Epithelial cell of prostate (primary cell): Measurements from ENCODE around the gene BEST4.
"Not testable (repeated sequence)": the region's sequence is repeated elsewhere in the genome, so short reads cannot be mapped to it uniquely, and the experiment has no call there.

Experiments used
- DNase-seq: peaks from one replicate; pipeline ENCODE4 v3.0.0-alpha.2; 2011; ENCODE audit warnings: low read depth, low spot score
- H3K27ac ChIP-seq: fragments of 450-650 bp; 2 replicates; pipeline ENCODE4 v1.5.1; 2017; ENCODE audit warnings: mild to moderate bottlenecking

BEST4 gene

DNA sequence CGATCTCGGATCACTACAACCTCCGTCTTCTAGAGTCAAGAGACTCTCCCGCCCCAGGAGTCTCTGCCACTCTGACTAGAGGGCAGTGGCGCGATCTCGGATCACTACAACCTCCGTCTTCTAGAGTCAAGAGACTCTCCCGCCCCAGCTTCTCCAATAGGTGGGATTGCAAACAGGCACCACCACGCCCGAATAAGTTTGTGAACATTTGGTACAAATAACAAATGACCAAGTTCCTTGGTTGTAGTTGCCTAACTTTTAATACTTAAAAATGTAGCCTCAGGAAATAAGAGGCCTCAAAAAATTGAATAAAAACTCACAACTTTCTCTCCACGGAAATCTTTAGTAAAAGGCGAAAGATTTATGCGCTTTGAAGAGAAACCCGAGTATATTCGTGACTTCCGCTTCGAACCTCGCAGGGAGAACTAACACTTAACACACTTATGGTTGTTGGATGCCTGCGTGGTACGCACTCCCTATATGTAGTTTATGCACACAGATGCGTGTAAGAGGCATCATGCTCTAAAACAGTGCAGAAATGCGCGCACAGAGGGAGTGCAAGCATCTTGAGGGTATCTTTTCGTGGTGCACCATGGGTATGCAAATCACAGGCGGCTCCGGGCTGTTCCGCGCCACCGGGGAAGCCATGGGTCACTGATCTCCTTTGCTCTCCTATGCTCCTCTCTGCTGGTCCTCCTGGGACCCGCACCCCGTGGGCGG is 31.8 kb upstream of the BEST4 start:
- DNase-seq: peak; percentile 88
- peak overlapping the region; percentile 79 for H3K27ac ChIP-seq

DNA sequence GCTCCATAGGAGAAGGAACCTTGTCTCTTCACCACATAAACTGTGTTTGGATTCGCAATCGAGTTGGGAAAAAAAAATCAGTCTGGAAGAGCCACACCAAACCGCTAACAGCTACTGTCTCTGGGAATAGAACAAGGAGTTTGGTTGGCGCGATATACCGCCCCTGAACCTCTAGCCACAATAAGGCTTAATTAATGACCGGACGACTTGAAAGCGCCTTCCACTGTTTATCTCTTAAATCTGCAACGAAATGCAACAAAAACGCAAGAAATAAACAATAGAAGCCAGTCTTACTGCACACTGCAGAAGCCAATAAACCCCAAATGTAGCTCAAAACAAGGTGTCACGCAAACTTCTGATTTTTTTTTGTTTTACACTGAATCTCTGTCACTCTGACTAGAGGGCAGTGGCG is 31.2 kb upstream of the BEST4 start:
- no peak for DNase-seq
- H3K27ac ChIP-seq: peak overlapping the region; percentile 79

- H3K27ac ChIP-seq: peak overlapping the region; percentile 79
- no peak for DNase-seq
Observed at GRCh38 chr1:44817771-44818495, 30.0 kb upstream of the BEST4 start.

- peak; percentile 43 for DNase-seq
- peak overlapping the region; percentile 11 for H3K27ac ChIP-seq
Observed at GRCh38 chr1:44817307-44817706, 29.3 kb upstream of the BEST4 start.

DNA sequence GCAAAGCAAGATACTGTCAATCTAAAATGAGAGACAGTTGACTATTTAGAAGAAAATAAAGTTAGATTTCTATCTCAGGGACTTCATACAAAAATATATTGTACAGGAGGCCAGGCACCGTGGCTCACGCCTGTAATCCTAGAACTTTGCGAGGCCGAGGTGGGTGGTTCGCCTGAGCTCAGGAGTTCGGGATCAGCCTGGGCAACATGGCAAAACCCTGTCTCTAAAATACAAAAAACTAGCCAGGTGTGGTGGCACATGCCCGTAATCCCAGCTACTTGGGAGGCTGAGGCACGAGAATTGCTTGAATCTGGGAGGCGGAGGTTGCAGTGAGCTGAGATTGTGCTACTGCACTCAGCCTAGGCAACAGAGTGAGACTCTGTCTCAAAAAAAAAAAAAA is 28.0 kb upstream of the BEST4 start:
- H3K27ac ChIP-seq: peak overlapping the region; percentile 62
- DNase-seq: not testable (repeated sequence)

DNA sequence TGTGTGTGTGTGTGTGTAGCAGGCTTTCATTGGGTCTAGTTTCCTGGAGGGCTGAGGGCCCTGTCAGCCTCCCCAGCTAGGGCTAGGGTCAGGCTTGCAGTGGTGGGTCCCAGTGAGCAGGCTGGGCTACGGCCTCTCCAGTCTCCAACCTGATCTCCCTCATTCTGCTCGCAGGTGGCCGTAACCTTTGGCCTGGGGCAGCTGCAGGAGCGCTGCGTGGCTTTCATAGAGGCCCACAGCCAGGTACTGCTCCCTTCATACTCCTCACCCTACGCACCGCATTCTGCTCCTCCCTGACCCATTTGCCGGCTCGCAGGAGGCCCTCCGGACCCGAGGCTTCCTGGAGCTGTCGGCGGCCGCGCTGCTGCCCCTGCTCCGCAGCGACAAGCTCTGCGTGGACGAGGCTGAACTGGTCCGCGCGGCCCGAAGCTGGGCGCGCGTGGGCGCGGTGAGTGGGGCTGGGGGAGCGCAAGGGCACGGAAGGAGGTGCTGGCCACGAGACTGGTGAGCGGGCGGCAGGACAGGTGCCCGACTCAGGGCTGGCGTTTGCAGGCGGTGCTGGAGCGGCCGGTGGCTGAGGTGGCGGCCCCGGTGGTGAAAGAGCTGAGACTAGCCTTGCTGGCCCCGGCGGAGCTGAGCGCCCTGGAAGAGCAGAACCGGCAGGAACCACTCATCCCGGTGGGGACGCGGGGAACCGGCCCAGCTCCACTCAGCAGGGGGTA is 25.0 kb upstream of the BEST4 start:
- DNase-seq: no peak

GRCh38 chr1:44811234-44811633 is 23.3 kb upstream of the BEST4 start:
- no peak for DNase-seq

More for the DNA sequence above, 25.0 kb upstream of the BEST4 start:
- peak overlapping the region; percentile 62 for H3K27ac ChIP-seq

DNA sequence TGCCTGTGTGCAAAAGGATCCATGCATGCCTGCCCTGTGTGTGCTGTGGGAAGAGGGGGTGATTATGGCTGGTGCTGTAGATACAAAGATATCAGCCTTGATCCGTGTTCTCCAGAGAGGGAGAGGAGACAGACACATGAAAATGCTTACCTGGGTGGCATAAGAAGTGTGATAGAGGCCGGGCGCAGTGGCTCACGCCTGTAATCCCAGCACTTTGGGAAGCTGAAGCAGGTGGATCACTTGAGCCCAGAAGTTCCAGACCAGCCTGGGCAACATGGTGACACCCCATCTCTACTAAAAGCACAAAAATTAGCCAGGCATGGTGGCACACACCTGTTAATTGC is 22.8 kb upstream of the BEST4 start:
- H3K27ac ChIP-seq: peak overlapping the region; percentile 97
- not testable (repeated sequence) for DNase-seq

More at GRCh38 chr1:44811234-44811633, 23.3 kb upstream of the BEST4 start:
- H3K27ac ChIP-seq: peak overlapping the region; percentile 97

- DNase-seq: no peak
- peak overlapping the region; percentile 97 for H3K27ac ChIP-seq
Observed at GRCh38 chr1:44810101-44810761, 22.3 kb upstream of the BEST4 start.

DNA sequence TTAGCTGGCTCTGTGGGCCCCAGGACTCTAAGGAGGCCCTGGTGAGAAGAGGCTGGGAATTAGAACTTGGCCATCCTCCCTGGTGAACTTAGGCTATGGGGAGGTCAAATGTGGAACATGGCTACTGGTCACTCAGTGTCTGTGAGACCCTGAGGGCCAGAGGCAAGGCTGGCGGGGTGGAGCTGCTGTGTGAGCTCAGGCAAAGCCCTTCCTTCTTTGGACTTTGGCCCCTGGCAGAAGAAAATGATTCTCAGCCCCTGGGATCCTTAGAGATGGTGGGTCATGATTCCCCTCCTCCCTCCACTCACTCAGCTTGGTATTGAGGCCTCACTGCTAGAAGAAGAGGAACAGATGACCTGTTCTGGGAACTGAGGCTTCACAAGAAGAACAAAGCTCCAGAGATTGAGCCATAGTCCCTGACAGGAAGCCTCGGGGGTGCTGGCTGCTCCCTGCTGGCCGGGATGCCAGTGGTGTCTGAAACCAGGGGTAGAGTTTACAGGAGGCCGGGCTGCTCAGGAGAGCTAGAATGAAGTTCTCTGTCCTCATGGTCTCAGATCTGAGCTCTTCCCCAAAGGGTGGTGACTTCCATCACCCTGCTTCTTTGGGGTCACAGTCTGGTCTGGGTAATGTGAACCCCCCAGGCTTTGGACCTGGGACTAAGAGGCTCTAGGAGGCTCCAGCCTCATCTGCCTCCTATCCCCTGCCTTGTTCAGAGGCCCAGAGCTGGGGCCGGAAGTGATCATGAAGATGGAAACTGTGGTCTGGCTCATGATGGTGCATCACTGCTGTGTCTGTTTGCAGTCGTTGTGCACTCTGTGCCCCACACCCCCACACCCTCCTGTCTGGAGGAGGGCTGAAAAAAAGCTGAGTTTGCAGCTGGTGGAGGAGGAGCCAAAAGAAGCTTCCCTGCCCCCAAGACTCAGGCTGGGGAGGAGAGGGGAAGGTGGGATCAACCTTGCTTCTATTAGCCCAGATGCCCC is 21.3 kb upstream of the BEST4 start:
- H3K27ac ChIP-seq: peak overlapping the region; percentile 97
- DNase-seq: no peak

DNA sequence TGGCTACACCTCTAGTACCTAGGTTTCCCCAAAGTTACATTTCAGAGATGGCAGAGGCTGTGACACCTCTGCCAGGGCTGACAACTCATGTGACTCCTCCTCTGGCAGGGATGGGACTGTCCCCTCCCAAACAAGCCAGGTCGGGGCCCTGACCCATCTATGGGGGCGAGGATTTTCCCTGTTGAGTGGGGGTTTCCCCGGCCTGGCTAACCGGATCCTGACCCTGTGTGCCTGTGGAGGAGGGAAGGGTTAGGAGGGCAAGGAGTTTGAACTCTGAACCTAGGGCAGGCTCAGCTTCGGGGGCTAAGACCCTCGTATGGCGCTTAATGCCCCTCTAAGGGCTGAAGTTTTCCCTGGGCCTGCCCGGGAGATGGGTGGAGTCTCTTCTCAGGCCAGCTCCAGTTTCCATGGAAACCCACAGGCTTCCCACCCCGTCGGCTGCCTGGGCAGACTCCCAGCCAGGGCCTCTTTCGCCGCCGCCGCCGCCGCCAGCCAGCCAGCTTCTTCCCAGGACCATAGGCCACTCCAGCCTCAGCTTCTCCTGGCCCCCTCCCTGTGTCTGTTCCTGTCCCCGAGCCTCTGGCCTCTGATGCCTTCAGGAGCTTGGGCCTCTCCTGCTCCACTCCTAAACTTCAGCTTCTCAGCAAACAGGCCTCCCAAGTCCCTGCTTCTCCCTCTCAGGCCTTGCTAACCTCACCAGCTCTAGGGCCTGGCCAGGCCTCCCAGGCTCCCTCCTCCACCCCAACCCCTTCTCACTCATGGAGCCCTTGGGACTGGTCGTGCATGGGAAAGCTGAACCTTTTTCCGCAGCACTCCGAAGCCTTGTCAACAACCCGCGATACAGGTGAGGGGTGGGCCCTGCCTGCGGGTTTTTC is 20.3 kb upstream of the BEST4 start, which contains the start of gene BTBD19:
Gene BTBD19, plus strand, starts transcription at position 461 of the 875 bp plus-strand sequence. Its CDS starts 298 bp downstream, at position 759.
- H3K27ac ChIP-seq: peak within 1 kb of the TSS; percentile 97
- DNase-seq: no peak

- peak overlapping the region; percentile 97 for H3K27ac ChIP-seq
- DNase-seq: peak; percentile 91
Observed at GRCh38 chr1:44807364-44808062, 19.5 kb upstream of the BEST4 start.

DNA sequence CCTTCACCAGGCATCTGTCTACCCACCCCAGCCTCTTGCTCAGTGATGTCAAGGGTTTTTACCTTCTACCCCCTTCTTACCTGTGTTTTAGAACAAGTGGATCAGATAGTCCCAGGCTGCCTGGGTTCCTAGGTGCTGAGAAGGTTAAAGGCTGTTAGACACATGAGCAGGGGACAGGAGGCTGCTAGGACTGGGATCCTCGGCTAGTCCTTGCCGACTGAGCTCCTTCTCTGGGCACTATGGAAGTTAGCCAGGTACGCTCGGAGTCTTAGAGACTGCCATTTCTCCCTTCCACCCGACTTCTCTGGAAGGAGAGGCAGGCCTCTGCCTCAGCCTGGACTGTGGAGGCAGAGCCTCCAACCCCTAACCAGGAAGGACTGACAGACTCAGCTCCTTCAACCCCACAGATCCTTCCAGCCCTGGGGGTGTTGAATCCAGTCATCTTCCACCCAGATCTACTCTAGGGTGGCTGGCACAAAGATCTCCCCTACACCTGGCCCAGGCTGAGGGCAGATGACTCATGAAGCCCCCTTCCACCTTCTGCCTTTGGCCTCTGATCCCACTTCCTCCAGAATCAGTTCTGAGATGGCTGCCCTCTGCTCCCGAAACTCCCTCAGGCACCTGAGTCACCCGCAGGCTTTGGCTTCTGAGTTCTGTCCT is 18.9 kb upstream of the BEST4 start, which contains the start of gene DYNLT4:
Gene DYNLT4, minus strand, starts transcription at position 648 of the 660 bp plus-strand sequence. CDS start 683 bp downstream, outside the sequence.
- DNase-seq: no peak
- peak within 1 kb of the TSS; percentile 97 for H3K27ac ChIP-seq

- no peak for DNase-seq
- peak overlapping the region; percentile 97 for H3K27ac ChIP-seq
Observed at GRCh38 chr1:44806025-44806703, 18.2 kb upstream of the BEST4 start.

DNA sequence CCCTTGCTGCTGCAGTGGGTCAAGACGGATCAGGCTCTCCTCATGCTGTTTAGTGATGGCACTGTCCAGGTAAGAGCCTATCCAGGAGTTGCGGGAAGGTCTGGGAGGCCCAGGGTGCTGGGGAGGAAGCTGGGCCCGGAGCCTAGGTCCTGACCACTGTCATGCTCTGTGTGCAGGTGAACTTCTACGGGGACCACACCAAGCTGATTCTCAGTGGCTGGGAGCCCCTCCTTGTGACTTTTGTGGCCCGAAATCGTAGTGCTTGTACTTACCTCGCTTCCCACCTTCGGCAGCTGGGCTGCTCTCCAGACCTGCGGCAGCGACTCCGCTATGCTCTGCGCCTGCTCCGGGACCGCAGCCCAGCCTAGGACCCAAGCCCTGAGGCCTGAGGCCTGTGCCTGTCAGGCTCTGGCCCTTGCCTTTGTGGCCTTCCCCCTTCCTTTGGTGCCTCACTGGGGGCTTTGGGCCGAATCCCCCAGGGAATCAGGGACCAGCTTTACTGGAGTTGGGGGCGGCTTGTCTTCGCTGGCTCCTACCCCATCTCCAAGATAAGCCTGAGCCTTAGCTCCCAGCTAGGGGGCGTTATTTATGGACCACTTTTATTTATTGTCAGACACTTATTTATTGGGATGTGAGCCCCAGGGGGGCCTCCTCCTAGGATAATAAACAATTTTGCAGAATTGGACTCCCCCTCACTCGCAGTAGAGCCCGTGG is 17.5 kb upstream of the BEST4 start:
- H3K27ac ChIP-seq: peak overlapping the region; percentile 97
- no peak for DNase-seq
